Measurements from ENCODE around the gene MGST1.

- TF ChIP-seq, protein P1, sequence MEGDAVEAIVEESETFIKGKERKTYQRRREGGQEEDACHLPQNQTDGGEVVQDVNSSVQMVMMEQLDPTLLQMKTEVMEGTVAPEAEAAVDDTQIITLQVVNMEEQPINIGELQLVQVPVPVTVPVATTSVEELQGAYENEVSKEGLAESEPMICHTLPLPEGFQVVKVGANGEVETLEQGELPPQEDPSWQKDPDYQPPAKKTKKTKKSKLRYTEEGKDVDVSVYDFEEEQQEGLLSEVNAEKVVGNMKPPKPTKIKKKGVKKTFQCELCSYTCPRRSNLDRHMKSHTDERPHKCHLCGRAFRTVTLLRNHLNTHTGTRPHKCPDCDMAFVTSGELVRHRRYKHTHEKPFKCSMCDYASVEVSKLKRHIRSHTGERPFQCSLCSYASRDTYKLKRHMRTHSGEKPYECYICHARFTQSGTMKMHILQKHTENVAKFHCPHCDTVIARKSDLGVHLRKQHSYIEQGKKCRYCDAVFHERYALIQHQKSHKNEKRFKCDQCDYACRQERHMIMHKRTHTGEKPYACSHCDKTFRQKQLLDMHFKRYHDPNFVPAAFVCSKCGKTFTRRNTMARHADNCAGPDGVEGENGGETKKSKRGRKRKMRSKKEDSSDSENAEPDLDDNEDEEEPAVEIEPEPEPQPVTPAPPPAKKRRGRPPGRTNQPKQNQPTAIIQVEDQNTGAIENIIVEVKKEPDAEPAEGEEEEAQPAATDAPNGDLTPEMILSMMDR (IDR thresholded peaks at IDR 0.05) = no peak
- TF ChIP-seq POLR2A (IDR thresholded peaks at IDR 0.05) = no peak
Measured at GRCh38 chr12:16324772-16325171, 22.7 kb upstream of the MGST1 start.

Data from ovary (tissue), 3 donors.